ENCODE data around the gene RNASE4. TPM values are rescaled to one million over a fixed set of nuclear protein-coding genes. Genes with fewer than 3 reads are reported as not detected.

Gene RNASE4
- total RNA-seq, 1 experiment from 2014 or later: 3.9 TPM

DNA sequence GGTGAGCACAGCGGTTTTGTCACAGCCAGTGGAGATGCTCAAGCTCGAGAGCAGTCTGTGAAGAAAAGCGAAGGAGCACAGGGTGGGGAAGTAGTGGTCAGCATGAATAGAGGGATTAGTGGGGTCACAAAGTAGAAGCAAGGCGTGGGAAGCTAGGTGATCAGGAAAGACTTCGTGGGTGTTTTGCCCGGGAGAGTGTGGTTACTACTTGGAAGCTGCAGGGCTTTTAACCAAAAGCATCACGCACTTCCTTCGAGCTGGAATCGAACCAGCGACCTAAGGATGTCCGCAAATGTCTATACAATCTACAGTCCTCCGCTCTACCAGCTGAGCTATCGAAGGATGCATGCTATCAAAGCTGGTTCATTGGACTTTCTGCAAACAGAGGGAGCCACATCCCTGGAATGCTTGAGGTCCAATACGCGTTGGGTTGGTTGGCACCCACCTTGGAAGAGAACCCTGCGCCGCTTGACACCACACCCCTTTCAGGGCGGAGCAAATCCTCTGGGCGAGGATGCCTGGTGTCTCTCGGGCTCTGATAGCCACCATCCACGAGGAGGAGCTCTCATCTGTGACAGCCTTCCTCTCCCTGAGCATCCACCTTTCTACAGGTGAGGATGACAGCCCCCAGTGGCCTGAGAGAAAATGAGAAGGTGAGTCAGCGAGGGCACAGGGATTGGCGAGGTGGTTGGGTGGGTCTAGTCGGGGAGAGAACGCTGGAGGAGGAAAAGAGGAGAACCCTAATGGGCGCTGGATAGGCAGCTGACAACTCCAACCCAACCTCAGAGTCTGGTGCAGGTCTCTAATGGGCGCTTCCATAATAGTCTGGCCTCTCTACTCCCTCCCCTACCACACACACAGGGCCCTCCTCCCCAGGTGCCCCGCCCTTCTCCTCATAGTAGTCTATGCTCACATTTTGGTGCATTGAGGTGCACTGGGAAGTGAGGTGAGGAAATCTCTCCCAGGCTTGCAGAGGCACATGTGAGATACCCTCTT lies 26.8 kb upstream of the RNASE4 start (continued):
- peak; percentile 21; the same call in 1 of the 2 replicates for TF ChIP-seq FOSL1 (IDR thresholded peaks at IDR 0.05; ENCODE audit: low read depth)
- TF ChIP-seq, protein P1, sequence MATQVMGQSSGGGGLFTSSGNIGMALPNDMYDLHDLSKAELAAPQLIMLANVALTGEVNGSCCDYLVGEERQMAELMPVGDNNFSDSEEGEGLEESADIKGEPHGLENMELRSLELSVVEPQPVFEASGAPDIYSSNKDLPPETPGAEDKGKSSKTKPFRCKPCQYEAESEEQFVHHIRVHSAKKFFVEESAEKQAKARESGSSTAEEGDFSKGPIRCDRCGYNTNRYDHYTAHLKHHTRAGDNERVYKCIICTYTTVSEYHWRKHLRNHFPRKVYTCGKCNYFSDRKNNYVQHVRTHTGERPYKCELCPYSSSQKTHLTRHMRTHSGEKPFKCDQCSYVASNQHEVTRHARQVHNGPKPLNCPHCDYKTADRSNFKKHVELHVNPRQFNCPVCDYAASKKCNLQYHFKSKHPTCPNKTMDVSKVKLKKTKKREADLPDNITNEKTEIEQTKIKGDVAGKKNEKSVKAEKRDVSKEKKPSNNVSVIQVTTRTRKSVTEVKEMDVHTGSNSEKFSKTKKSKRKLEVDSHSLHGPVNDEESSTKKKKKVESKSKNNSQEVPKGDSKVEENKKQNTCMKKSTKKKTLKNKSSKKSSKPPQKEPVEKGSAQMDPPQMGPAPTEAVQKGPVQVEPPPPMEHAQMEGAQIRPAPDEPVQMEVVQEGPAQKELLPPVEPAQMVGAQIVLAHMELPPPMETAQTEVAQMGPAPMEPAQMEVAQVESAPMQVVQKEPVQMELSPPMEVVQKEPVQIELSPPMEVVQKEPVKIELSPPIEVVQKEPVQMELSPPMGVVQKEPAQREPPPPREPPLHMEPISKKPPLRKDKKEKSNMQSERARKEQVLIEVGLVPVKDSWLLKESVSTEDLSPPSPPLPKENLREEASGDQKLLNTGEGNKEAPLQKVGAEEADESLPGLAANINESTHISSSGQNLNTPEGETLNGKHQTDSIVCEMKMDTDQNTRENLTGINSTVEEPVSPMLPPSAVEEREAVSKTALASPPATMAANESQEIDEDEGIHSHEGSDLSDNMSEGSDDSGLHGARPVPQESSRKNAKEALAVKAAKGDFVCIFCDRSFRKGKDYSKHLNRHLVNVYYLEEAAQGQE (IDR thresholded peaks at IDR 0.05; ENCODE audit: low read depth): no peak
- TF ChIP-seq ZNF274 (IDR thresholded peaks at IDR 0.05; ENCODE audit: low read depth, low read length): no peak
- TF ChIP-seq TCF7L2 (IDR thresholded peaks at IDR 0.05; ENCODE audit: borderline replicate concordance, extremely low read depth, insufficient read depth, insufficient read length): peak; percentile 47
- no peak for TF ChIP-seq POLR2A (IDR thresholded peaks at IDR 0.05; ENCODE audit: borderline replicate concordance, extremely low read depth, insufficient read depth, insufficient read length)
- no peak for TF ChIP-seq ZFX (IDR thresholded peaks at IDR 0.05)
- TF ChIP-seq, protein P2, sequence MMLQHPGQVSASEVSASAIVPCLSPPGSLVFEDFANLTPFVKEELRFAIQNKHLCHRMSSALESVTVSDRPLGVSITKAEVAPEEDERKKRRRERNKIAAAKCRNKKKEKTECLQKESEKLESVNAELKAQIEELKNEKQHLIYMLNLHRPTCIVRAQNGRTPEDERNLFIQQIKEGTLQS (IDR thresholded peaks at IDR 0.05): peak; percentile 96
- TF ChIP-seq EZH2 (IDR thresholded peaks at IDR 0.05): no peak
- peak; percentile 57 for TF ChIP-seq RAD21 (IDR thresholded peaks at IDR 0.05; ENCODE audit: low read depth)
- peak; percentile 89 for TF ChIP-seq CBX3 (IDR thresholded peaks at IDR 0.05; ENCODE audit: low read depth)
- peak; percentile 46; the same call in 1 of the 2 replicates for TF ChIP-seq SRF (IDR thresholded peaks at IDR 0.05; ENCODE audit: low read depth)
